Activated gamma-delta T cell treated with anti-CD3 and anti-CD28 coated beads, Interleukin-2, amount 50 U/mL, for 16 hours (primary cell): ENCODE data around the gene ITM2C.

ENCODE experiments used
- DNase-seq: peaks from one replicate; pipeline ENCODE4 v3.0.0-alpha.2; 2020; ENCODE audit warnings: low read depth

The ITM2C gene

DNA sequence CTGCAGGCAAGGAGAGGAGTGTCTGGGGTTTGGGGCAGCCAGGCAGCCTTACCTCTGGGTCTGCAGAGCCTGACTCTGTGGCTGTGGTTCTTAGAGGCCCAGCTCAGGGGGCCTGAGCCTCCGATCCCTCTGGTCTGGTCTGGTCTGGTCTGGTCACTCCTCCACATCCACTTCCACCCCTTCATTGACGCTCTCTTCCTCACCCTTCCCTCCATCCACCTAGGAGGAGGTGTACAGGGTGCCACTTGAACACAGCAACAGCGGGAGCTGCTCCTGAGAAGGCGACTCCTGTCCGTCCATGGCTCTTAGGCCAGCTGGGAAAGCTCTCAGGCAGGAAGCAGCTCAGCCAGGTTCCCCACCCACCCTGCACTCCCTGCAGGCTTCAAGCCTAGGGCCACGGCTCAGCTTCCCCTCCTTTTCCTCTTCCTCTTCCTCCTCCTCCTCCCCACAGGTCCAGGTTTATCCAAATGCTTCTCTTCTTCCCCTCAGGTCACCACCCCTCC, 43.4 kb downstream of the ITM2C start:
- no peak for DNase-seq

GRCh38 chr2:230908595-230909191, 44.0 kb downstream of the ITM2C start:
- no peak for DNase-seq

- DNase-seq: no peak
These were observed 45.3 kb downstream of the ITM2C start for GRCh38 chr2:230909841-230910545.

DNA sequence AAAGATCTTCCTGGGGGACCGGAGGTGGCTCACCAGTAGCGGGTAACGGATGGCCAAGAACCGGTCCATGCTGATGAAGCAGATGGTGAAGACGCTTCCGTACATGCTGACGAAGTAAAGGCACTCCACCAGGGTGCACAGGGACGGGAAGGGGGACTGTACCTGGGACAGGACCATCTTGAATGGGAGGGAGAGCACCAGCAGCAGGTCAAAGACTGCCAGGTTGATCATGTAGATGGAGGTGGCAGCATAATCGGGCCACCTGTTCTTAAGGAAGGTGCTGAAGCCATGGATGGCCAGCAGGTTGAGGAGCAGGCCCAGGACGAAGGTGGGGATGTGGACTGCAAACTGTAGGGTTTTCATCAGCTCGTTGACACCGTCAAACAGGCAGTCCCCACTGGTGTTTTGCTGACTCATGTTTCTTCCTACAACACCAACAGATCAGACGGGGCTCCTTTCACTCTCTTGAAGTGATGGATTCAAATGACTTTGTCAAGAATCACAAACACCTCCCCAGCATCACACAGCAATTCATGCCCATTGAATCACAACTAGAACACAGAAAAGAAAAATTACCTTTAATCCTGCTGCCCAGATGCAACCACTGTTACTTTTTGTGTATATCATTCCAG, 45.9 kb downstream of the ITM2C start:
- DNase-seq: no peak

DNA sequence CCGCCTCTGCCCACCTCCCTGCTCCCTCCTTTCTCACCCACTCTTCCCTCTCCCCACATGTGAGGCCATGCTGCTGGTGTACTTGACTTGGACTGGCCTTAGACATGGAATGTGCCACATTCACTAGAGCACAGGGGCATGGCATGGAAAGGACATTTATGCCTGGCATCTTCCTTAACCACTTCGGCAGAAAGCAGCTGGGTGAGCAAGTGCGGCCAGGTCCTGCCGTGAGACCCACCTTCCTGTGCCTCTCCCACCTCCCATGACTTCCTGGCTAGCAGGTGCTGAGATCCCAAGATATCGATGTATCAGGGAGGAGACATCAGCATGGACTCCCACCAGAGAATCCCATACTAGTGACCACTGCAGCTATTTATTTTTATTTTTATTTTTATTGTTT, 47.3 kb downstream of the ITM2C start:
- no peak for DNase-seq

GRCh38 chr2:230912724-230913123, 48.0 kb downstream of the ITM2C start:
- DNase-seq: no peak

GRCh38 chr2:230913406-230914143, 48.8 kb downstream of the ITM2C start:
- DNase-seq: no peak

DNA sequence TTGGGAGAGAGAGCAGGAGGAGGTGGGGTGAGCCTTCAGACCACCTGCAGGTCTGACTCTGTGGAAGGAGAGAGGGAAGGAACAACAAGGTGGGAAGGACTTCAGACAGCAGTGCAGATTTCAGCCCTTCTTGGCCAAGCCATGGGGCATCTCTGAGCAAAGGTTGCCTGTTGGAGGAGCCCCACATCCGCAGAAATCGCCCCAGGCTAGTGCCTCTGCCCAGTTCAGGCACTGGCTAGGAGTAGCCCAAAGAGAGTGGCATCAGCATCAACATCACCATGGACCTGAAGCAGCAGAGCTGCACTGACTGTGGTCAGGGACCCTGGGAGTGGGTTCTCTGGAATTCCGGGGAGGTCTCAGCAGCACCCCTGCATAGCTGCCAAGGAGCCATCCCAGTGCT, 50.1 kb downstream of the ITM2C start:
- no peak for DNase-seq

DNA sequence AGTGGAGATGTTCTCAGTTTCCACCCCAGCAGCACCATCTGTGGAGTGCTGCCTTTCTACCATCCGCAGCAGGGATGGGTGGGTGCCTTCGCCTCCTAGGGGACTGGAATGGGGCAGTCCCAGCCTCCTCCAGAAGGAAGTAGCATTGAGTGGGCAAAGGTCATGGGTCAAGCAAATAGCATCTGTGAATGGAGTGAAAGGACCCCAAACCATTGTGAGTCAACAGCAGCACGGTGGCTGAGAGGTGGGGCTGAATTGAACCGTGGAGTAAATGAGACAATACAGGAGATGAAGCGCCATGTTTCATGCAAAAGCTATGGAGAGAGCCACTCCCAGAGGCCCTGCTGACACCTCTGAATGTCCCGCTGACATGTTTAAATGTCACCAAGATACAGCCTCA, 50.6 kb downstream of the ITM2C start:
- no peak for DNase-seq

- no peak for DNase-seq
These were observed 51.5 kb downstream of the ITM2C start for GRCh38 chr2:230916218-230916617.

GRCh38 chr2:230919240-230919639, 54.5 kb downstream of the ITM2C start:
- no peak for DNase-seq

- DNase-seq: no peak
These were observed 54.9 kb downstream of the ITM2C start for GRCh38 chr2:230919681-230920080.

DNA sequence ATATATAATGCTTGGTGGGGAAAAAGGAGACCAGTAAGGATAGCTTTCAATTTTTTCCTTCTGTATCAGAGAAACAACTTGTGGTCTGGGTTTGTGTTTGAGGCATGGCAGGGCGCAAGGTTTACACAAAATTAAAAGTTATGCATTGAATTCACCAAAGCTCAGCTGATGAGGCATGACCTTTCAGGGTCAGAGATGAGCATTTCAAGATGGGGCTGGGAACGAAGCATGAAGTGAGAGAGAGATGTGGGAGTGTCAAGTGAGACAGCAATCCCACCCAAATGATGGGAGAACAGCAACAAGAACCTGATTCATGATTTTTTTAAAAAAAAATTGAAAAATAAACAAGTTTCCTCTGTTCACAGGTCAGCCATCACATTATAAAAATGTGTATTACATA, 55.4 kb downstream of the ITM2C start:
- no peak for DNase-seq

- DNase-seq: no peak
These were observed 57.3 kb downstream of the ITM2C start for GRCh38 chr2:230921806-230922595.

DNA sequence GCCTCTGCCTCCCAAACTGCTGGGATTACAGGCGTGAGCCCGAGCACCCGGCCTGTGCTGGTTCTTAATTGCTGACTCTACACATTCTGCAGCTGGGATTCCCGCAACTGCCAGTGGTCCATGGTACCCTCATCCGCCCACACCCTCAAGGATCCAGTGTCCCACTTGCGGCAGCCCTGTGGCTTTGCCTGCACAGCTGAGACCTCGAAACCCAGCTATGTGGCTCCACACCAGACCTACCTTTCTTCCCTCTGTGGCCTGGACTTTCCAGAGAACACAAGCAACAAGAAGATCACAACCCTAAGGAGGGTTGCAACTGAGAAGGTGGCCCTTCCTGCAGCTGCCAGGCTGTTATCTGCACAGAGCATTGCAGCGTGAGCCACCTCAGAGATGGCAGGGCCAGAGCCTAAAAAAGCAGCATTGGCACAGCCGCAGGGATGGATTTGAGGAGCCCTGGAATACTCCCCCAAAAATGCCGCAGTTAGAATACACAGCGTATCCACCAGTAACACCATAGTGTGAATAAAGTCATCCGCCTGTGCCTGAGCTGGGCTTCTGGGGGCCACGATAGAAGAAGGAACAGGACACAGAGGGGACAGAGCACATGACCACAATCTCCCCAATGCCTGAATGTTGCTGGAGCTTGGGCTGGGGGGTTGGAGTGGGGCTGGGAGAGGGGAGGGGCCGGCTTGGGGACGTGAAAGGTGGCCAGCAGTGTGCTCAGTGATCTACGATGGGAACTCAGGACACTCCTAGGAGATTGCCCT, 58.4 kb downstream of the ITM2C start:
- no peak for DNase-seq

DNA sequence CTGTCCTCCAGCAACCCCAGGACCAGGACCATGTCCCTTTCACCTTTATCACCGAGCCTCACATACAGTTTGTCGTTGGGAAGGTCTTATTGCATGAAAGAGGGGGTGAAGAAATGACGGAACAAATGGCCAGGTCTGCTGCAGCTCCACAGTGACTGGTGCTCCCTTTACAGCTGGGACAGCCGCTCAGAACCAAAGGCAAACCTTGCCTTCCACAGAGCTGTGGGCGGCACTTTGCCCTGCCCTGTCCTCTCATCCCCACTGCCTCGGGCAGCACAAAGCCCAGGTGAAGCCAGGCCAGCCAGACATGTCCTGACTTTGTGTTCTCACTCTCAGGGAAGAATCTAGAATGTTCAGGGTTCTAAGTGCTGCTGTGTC, 59.3 kb downstream of the ITM2C start:
- DNase-seq: no peak

GRCh38 chr2:230924470-230925341, 60.0 kb downstream of the ITM2C start, which contains the start of gene GPR55:
TSS of gene GPR55 (minus strand) at chr2:230925242. CDS start at chr2:230910962, 14,280 bp downstream.
- DNase-seq: no peak

DNA sequence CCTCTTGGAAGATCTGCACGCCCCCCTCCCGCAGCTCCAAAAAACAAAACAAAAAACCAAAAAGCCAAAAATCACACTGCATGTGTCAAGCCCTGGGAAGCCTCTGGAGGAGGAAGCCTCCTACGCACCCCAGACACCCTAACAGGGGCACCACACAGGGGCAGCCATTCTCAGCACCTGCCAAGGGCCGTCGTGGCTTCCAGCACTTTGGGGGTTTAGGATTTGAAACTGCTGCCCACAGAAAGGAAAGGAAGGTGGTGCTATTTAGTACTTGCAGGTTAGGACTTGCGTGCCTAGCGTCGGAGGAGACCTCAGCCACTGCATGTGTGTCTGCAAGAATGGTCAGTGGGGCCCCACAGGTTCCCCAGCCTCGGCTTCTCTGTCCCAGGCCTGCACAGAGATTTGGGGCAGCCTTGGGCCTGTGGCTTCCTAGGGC, 60.7 kb downstream of the ITM2C start:
- no peak for DNase-seq

DNA sequence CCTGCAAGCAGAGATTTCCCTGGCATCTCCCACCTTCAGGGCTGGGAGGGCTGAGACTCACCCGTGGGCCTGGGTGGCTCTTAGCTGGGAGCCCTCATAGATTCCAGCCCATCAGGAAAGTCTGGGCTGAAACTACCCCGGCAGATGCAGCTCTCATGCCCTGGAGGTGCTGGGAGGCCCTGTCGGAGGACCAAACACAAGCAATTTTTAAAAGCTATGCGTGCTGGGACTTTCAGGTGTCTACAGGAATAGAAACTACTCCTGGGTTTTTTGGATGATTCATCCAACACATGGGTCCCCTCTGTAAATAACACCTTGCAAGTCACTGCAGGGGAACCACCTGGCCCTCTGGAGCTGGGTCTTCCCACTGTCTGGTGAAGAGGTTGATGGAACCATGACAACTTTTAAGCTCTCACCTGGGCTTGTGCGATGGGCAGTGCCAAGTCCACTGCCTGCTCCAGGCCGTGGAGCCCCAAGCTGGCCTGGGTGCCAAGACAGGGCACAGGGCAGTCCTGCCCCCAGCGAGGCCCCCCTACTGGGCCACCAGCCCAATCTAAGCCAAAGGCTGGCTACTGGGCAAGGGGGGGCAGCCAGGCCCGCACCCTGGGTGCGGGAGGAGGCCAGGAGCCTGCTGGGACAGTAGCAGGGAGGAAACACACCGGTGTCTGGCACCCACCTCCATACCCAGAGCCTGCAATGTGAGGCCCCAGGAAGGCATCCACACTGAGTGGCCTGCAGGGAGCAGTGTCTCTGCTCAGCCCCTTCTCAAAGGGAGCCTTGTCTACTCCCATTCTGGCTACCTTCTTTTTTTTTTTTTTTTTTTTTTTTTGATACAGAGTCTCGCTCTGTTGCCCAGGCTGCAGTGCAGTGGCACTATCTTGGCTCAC, 61.4 kb downstream of the ITM2C start:
- DNase-seq: no peak
